Activated T-helper 1 cell treated with anti-CD3 and anti-CD28 coated beads, Interleukin-2, amount 50 U/mL, for 16 hours (primary cell): Measurements from ENCODE around the gene ATP6V0B.
A peak's percentile ranks its signal among the peaks of the same experiment; 100 is the strongest.

Experiments
- DNase-seq, 2 donors: peaks; one replicate each; pipeline ENCODE4 v3.0.0-alpha.2; 2020; ENCODE audit warnings: low read depth in 1 of 2, low spot score in 1 of 2

Gene ATP6V0B

DNA sequence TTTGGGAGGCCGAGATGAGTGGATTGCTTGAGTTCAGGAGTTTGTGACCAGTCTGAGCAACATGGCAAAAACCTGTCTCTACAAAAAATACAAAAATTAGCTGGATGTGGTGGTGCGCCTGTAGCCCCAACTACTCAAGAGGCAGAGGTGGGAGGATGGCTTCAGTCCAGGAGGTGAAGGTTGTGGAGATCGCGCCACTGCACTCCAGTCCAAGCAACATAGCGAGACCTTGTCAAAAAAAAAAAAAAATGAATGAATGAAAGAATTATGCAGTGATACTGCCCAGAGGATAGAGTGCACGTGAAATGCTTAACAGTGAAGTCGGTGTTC, 5.4 kb upstream of the ATP6V0B start:
- DNase-seq: no peak

GRCh38 chr1:43969746-43970466, 4.9 kb upstream of the ATP6V0B start, which contains the start of gene DPH2:
TSS of gene DPH2 (plus strand) at chr1:43970010. CDS start at chr1:43970176, 166 bp downstream.
- DNase-seq: peak; percentile 90 to 91

DNA sequence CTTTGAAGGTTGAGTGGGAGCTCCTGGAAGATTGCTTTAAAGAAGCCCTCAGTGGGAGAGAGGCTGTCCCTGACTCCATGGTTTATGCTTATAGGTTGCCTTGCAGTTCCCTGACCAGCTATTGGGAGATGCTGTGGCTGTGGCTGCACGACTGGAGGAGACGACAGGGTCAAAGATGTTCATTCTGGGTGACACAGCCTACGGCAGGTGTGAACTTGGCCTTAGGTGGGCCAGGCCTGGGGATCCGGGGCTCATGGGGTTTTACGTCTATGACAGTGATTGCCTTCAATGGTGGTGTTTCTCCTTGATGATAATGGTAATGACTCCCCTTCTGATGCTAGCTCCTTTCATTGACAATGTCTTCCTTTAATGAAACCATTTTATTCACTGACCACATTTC, 4.3 kb upstream of the ATP6V0B start:
- no peak for DNase-seq

DNA sequence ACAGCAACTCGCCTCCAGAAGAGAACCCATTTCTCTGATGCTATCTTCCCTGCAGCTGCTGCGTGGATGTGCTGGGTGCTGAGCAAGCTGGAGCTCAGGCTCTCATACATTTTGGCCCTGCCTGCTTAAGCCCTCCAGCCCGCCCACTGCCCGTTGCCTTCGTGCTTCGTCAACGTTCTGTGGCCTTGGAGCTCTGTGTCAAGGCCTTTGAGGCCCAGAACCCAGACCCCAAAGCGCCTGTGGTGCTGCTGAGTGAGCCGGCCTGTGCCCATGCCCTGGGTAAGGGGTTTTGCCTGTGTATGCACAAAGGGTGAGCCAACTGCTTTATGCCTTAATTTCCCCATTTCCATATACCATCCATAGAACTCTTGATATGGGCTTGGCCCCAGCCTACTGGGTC, 3.8 kb upstream of the ATP6V0B start:
- DNase-seq: no peak

GRCh38 chr1:43971336-43971980, 3.3 kb upstream of the ATP6V0B start:
- no peak for DNase-seq

DNA sequence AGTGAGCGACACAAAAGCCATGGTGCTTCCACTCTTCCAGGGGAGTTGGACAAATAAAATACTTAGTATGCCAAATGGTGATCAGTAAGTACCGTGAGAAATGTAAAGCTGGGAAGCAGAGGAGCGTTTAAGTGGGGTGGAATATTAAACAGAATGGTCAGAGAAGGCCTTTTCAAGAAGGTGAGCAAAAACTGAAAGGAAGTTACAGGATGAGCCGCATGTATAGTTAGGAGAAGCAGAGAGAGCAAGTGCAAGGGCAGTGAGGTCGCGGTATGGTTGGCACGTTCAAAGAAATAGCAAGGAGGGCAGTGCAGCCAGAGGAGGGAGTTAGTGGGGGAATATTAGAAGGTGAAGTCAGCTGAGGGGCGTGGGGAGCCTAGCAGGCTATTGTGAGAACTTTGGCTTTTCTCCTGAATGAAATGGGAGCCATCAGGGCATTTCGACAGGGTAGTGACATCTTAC, 748 bp upstream of the ATP6V0B start:
- no peak for DNase-seq

- DNase-seq: no peak
Observed at GRCh38 chr1:43975249-43975961, 645 bp downstream of the ATP6V0B start.

GRCh38 chr1:43976045-43976444, 1.3 kb downstream of the ATP6V0B start:
- DNase-seq: no peak

DNA sequence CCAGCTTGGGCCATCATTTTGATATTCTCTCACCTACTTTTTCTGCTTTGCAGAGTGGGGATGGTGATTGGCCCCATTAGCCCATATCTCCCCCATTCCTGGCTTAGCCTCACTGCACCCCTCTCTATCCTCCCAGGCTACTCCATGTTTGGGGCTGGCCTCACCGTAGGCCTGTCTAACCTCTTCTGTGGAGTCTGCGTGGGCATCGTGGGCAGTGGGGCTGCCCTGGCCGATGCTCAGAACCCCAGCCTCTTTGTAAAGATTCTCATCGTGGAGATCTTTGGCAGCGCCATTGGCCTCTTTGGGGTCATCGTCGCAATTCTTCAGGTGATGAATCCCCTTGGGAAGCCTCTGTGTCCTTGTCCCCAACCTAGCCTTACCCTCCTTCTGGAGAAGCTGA, 2.1 kb downstream of the ATP6V0B start:
- DNase-seq: no peak

DNA sequence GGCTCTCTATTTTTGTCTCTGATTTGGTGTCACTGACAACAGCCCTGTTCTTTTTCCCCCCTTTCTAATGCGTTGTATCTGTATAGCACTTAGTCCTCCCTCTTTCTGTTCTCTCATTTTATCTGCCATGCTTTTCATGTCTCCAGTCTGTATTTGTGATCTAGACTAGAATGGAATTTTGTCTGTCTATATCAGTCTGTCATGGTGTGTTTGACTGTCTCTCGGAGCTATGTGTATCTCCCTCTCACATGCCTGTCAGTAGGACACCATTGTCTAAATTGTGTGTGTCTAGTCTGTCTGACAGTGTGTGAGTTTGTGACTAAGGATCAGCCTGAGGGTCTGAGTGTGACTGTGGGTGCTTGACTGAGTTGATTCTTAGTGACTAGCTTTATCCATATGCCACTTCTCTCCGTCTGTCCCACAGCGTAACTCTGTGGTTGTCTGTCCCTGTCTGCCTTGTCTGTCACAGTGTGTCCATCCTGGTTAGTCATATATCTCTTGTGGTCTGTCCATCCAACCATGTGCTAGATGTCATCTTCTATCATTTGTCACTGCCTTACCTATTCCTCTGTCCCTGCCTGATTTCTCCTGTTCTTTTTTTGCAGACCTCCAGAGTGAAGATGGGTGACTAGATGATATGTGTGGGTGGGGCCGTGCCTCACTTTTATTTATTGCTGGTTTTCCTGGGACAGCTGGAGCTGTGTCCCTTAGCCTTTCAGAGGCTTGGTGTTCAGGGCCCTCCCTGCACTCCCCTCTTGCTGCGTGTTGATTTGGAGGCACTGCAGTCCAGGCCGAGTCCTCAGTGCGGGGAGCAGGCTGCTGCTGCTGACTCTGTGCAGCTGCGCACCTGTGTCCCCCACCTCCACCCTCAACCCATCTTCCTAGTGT, 2.9 kb downstream of the ATP6V0B start:
- DNase-seq: no peak

DNA sequence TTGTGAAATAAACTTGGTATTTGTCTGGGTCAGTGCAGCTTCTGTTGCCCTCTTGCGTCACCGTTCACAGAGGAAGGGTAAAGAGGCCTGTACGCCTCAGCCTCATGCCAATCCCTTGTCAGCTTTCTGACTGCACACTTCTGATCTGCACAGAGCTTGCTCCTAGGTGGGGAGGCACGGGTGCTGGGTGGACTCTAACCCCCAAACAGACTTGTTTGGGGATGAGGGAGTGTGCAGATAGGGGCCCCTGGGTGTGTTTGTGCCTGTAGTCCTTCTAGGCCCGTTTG, 3.4 kb downstream of the ATP6V0B start:
- no peak for DNase-seq

GRCh38 chr1:43978551-43979260, 3.9 kb downstream of the ATP6V0B start, which contains the start of gene B4GALT2:
TSS of gene B4GALT2 (plus strand) at chr1:43979210. CDS start at chr1:43981161, 1,951 bp downstream.
- peak in 1 of 2 donors; percentile 12 for DNase-seq

GRCh38 chr1:43979261-43979527, 4.4 kb downstream of the ATP6V0B start:
- no peak for DNase-seq

GRCh38 chr1:43979528-43980254, 4.9 kb downstream of the ATP6V0B start:
- no peak for DNase-seq

DNA sequence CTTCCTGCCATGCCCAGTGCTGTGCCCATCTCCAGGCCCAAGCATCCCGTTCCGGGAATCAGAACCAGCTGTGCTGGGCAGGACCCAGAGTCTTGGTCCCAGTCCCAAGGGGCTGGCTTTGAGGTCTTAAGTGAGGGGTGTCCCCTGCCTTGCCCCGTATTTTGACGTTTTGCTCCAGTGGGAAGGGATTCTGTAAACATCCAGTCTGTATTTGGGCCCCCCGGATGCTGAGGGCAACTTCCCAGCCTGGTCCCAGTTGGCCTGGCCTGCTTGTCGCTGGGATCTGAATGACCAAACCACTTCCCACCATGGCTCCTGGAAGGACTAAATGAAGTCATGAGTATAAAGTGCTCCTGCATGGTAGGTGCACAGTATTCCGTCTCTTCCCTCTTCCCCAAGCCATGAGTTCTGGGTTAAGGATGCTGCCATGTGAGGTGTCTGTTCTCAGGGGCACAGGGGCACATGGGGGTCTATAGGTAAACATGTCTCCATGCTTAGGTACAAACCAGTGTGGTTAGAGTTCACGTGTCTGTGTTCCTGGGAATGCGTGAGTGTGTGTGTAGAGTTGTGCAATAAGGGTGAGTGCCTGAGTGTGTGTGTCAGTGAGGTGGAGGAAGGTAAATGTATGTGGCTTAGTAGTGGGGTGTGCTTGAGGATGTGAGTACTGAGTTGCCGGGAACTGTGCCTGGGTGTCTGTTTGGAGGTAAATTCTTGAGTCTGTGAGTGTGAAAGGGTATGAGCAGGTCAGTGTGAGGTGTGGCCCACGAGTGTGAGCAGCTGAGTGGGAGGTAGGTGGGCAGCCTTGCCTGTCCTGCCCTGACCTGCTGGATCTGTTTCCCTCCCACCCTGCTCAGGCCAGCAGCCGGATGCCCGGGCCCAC, 5.7 kb downstream of the ATP6V0B start:
- DNase-seq: no peak

DNA sequence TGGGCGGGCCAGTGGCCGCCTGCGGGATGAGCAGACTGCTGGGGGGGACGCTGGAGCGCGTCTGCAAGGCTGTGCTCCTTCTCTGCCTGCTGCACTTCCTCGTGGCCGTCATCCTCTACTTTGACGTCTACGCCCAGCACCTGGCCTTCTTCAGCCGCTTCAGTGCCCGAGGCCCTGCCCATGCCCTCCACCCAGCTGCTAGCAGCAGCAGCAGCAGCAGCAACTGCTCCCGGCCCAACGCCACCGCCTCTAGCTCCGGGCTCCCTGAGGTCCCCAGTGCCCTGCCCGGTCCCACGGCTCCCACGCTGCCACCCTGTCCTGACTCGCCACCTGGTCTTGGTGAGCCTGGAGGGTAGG, 6.4 kb downstream of the ATP6V0B start:
- no peak for DNase-seq

DNA sequence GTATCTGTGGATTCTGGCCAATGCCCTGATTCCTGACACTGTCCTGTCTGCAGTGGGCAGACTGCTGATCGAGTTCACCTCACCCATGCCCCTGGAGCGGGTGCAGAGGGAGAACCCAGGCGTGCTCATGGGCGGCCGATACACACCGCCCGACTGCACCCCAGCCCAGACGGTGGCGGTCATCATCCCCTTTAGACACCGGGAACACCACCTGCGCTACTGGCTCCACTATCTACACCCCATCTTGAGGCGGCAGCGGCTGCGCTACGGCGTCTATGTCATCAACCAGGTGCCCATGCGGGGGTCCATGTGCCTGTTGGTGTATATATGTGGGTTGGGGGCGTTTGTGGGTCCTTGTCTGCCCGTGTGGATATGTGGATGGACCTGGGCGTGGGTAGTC, 6.9 kb downstream of the ATP6V0B start:
- no peak for DNase-seq

DNA sequence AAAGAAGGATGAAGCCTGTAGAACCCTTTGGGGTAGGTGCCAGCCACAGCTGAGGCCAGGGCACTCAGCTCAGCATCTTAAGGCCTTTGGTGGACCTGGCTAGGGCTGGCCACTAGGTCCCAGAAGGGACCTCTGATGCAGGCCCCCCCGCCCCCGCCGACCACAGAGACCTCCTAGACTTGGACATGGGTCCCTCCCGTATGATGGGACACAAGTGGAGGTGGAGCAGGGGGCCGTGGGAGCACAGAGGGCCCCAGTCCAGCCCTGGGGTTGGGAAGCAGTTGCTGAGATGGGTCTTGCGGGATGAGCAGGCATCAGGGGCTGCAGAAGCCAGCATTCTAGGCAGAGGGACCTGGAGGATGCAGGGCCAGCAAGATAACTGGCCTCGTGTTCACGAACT, 7.5 kb downstream of the ATP6V0B start:
- DNase-seq: no peak

GRCh38 chr1:43982808-43983207, 8.0 kb downstream of the ATP6V0B start:
- no peak for DNase-seq
